ES-I3 (cell line): ENCODE results near the gene FGD5.

ENCODE experiments used
- H3K36me3 ChIP-seq: 2 replicates; pipeline ENCODE4 v1.6.1; 2013; ENCODE audit warnings: mild to moderate bottlenecking, low read length, control low read depth, moderate library complexity; ENCODE audit not compliant: insufficient read depth
- H3K4me1 ChIP-seq: 2 replicates; pipeline ENCODE4 v1.6.1; 2013; ENCODE audit warnings: mild to moderate bottlenecking, control low read depth, low read length; ENCODE audit not compliant: insufficient read depth
- H3K9ac ChIP-seq: 2 replicates; pipeline ENCODE4 v1.6.1; 2013; ENCODE audit warnings: low read depth, mild to moderate bottlenecking, low read length, moderate library complexity
- H3K9me3 ChIP-seq: 2 replicates; pipeline ENCODE4 v1.6.1; 2013; ENCODE audit warnings: mild to moderate bottlenecking, low read length, moderate library complexity; ENCODE audit not compliant: control insufficient read depth, insufficient read depth

Gene FGD5

GRCh38 chr3:14946739-14947099 lies 128.0 kb downstream of the FGD5 start:
- H3K4me1 ChIP-seq = 0 out of 2 replicates have a peak, but pooled peaks cover 5% of the 10 kb centered on the region
- no peaks in the 10 kb centered on the region for H3K9me3 ChIP-seq
- H3K36me3 ChIP-seq = peaks cover 5% of the 10 kb centered on the region; the same call in 1 of the 2 replicates
- peak overlapping the region; percentile 99 for H3K9ac ChIP-seq

GRCh38 chr3:14947100-14947885 lies 128.5 kb downstream of the FGD5 start, which contains the start of gene NR2C2:
Gene NR2C2, plus strand, starts transcription at chr3:14947583. Its CDS starts 56,332 bp downstream, at chr3:15003915.
- Histone ChIP-seq H3K4me1 (0 out of 2 replicates have a peak, but pooled peaks cover 5% of the 10 kb centered on the region), H3K9me3 (no peaks in the 10 kb centered on the region), H3K36me3 (peaks cover 5% of the 10 kb centered on the region; the same call in 1 of the 2 replicates), H3K9ac (peak within 1 kb of the TSS; percentile 99)

GRCh38 chr3:14947886-14948608 lies 129.3 kb downstream of the FGD5 start:
- peaks cover 5% of the 10 kb centered on the region; the same call in 1 of the 2 replicates for H3K4me1 ChIP-seq
- H3K36me3 ChIP-seq = peaks cover 5% of the 10 kb centered on the region; the same call in 1 of the 2 replicates
- no peaks in the 10 kb centered on the region for H3K9me3 ChIP-seq
- H3K9ac ChIP-seq = peak overlapping the region; percentile 99

- no peaks in the 10 kb centered on the region for H3K9me3 ChIP-seq
- peak overlapping the region; percentile 77 for H3K9ac ChIP-seq
- peaks cover 5% of the 10 kb centered on the region; the same call in 1 of the 2 replicates for H3K36me3 ChIP-seq
- H3K4me1 ChIP-seq = peaks cover 5% of the 10 kb centered on the region; the same call in 1 of the 2 replicates
These were observed 129.9 kb downstream of the FGD5 start for GRCh38 chr3:14948609-14949038.

GRCh38 chr3:14949126-14949525 lies 130.4 kb downstream of the FGD5 start:
- Histone ChIP-seq H3K36me3 (peaks cover 5% of the 10 kb centered on the region; the same call in 1 of the 2 replicates), H3K9me3 (no peaks in the 10 kb centered on the region), H3K4me1 (peaks cover 5% of the 10 kb centered on the region; the same call in 1 of the 2 replicates), H3K9ac (peak overlapping the region; percentile 77)

- Histone ChIP-seq H3K9ac (no peak overlapping the region), H3K4me1 (peaks cover 5% of the 10 kb centered on the region; the same call in 1 of the 2 replicates), H3K36me3 (0 out of 2 replicates have a peak, but pooled peaks cover under 1% of the 10 kb centered on the region), H3K9me3 (no peaks in the 10 kb centered on the region)
These were observed 131.5 kb downstream of the FGD5 start for GRCh38 chr3:14950274-14950673.

- Histone ChIP-seq H3K36me3 (no peaks in the 10 kb centered on the region), H3K9ac (no peak overlapping the region), H3K4me1 (no peaks in the 10 kb centered on the region; the same call in 1 of the 2 replicates), H3K9me3 (no peaks in the 10 kb centered on the region)
These were observed 138.4 kb downstream of the FGD5 start for GRCh38 chr3:14957153-14957552.

- H3K36me3 ChIP-seq = no peaks in the 10 kb centered on the region; the same call in 1 of the 2 replicates
- H3K4me1 ChIP-seq = no peaks in the 10 kb centered on the region
- no peak overlapping the region for H3K9ac ChIP-seq
- H3K9me3 ChIP-seq = no peaks in the 10 kb centered on the region
These were observed 139.2 kb downstream of the FGD5 start for GRCh38 chr3:14957925-14958324.

- no peaks in the 10 kb centered on the region for H3K9me3 ChIP-seq
- no peaks in the 10 kb centered on the region; the same call in 1 of the 2 replicates for H3K36me3 ChIP-seq
- H3K9ac ChIP-seq = no peak overlapping the region
- no peaks in the 10 kb centered on the region for H3K4me1 ChIP-seq
These were observed 140.7 kb downstream of the FGD5 start for GRCh38 chr3:14959359-14959943.

- Histone ChIP-seq H3K4me1 (no peaks in the 10 kb centered on the region), H3K36me3 (peaks cover 3% of the 10 kb centered on the region; the same call in 1 of the 2 replicates), H3K9ac (no peak overlapping the region), H3K9me3 (no peaks in the 10 kb centered on the region)
These were observed 144.0 kb downstream of the FGD5 start for GRCh38 chr3:14962762-14963161.

GRCh38 chr3:14967285-14967684 lies 148.5 kb downstream of the FGD5 start:
- H3K36me3 ChIP-seq = peaks cover 3% of the 10 kb centered on the region; the same call in 1 of the 2 replicates
- H3K4me1 ChIP-seq = no peaks in the 10 kb centered on the region

GRCh38 chr3:14969671-14970070 lies 150.9 kb downstream of the FGD5 start:
- Histone ChIP-seq H3K9me3 (no peaks in the 10 kb centered on the region), H3K9ac (no peak overlapping the region)

More at GRCh38 chr3:14967285-14967684, 148.5 kb downstream of the FGD5 start:
- Histone ChIP-seq H3K9me3 (no peaks in the 10 kb centered on the region), H3K9ac (no peak overlapping the region)

GRCh38 chr3:14976317-14976716 lies 157.6 kb downstream of the FGD5 start:
- Histone ChIP-seq H3K9ac (no peak overlapping the region), H3K36me3 (no peaks in the 10 kb centered on the region), H3K4me1 (no peaks in the 10 kb centered on the region), H3K9me3 (no peaks in the 10 kb centered on the region)

More at GRCh38 chr3:14969671-14970070, 150.9 kb downstream of the FGD5 start:
- Histone ChIP-seq H3K4me1 (no peaks in the 10 kb centered on the region), H3K36me3 (peaks cover 3% of the 10 kb centered on the region; the same call in 1 of the 2 replicates)

GRCh38 chr3:14980689-14981088 lies 161.9 kb downstream of the FGD5 start:
- H3K9ac ChIP-seq = no peak overlapping the region
- H3K4me1 ChIP-seq = no peaks in the 10 kb centered on the region
- no peaks in the 10 kb centered on the region for H3K36me3 ChIP-seq
- peaks cover 7% of the 10 kb centered on the region; the same call in 1 of the 2 replicates for H3K9me3 ChIP-seq
